HG02852 (cell line): Measurements from ENCODE around the gene EML5.
A peak's percentile ranks its signal among the peaks of the same experiment; 100 is the strongest.

Experiments used
- ATAC-seq: cut with Tn5 transposase; IDR thresholded peaks from one replicate; pipeline ENCODE4 v1.9.1; 2021; ENCODE audit warnings: mild to moderate bottlenecking, moderate library complexity; ENCODE audit not compliant: unreplicated experiment

The EML5 gene

DNA sequence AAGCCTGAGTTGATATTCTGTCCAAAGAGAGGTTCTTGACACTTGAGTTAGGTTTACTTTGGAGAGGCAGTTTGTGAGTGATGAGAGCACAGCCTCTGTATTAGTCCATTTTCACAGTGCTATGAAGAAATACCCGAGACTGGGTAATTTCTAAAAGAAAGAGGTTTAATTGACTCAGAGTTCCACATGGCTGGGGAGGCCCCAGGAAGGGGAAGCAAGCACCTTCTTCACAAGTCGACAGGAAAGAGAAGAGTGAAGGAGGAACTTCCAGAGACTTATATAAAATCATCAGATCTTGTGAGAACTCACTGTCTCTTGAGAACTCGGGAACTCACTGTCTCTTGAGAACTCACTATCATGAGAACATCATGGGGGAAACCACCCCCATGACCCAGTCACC lies 224.6 kb downstream of the EML5 start:
- no peak for ATAC-seq

DNA sequence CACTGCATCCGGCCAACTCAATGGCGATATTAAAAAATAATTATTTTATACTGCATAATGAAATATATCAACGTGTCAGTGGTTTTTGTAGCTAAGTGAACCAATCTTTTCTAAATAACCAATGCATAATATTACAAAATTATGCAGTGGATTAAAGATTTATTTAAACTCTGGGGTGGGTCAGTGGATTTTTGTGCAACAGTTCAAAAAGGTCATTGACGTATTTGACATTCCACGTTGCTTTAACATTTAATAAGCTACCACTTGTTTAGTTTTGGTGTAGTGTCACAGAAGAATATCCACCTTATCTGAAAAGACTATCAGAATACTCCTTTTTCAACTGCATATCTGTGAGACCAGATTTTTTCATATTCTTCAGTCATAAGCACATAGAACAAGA lies 227.3 kb downstream of the EML5 start:
- no peak for ATAC-seq

DNA sequence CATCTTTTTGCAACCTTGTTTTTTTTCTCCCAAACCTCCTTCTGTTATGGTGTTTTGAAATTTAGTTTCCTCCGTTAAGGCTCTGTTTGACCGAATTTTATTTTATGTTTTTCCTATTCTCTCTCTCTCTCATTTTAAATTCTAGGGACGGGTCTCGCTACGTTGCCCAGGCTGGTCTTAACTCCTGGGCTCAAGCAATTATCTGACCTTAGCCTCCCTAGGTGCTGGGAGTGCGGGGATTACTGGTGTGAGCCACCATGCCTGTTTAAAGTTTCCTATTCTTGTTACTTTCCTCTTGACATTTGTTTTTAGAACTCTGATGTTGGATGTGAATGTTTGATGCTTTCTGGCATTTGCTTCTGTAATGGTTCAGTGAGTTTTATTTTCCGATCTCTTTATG lies 228.9 kb downstream of the EML5 start:
- no peak for ATAC-seq

DNA sequence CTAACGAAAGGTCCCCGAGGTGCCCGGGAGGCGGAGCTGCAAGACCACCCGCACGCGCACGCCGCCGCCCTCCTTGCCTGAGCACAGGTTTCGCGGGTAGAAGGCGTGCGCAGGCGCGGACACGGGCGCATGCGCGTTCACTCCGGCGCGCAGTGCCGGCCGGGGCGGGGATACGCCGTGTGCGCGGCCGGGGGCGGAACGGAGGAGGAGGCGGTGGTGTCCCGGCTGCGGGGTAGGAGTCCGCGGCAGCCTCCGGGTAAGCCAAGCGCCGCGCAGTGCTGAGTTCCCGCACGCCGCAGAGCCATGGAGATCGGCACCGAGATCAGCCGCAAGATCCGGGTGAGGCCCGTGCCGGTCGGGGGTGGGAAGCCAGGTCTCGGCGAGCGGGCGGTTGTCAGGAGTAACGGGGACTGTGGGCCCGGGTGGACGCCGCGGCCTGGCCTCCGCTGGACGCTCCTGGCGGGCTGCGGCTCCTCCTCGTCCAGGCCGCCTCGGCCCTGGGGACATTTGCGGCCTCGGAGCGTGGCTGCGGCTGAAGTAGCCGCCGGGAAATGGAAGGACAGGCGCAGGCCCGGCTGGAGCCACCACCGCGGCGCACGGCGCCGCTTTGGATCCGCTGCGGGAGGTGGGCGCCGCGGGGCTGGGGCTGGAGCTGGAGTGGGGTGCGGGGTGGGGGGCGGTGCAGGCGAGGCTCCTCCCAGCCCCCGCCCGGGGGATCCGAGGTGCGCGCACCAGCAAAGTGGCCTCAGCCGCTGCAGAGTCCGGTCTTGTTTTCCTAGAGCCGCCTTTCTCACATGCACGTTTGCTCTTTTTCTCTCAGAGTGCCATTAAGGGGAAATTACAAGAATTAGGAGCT lies 229.7 kb downstream of the EML5 start, which contains the start of gene ZC3H14:
TSS of gene ZC3H14 (plus strand) at position 207 of the 856 bp plus-strand sequence. CDS start at position 304, 97 bp downstream.
- ATAC-seq, result peak; percentile 92

DNA sequence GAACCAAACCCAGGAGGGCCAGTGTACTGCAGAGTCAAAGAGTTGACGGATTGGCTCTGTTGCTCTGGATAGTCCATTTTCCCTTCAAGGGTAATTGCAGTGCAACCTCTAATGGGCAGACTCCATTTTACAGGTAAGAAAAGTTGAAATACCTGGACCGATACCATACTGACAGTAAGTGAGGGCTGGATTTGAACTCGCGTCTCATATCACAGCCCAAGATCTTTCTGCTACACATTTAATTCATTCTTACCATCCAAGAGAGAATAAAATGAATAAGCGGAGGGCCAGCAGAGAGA lies 230.3 kb downstream of the EML5 start:
- ATAC-seq, result no peak
